ENCODE results near the gene KCNMA1.
A peak's percentile ranks its signal among the peaks of the same experiment; 100 is the strongest.
"Not testable (repeated sequence)": the region's sequence is repeated elsewhere in the genome, so short reads cannot be mapped to it uniquely, and the experiment has no call there.

KCNMA1 gene

DNA sequence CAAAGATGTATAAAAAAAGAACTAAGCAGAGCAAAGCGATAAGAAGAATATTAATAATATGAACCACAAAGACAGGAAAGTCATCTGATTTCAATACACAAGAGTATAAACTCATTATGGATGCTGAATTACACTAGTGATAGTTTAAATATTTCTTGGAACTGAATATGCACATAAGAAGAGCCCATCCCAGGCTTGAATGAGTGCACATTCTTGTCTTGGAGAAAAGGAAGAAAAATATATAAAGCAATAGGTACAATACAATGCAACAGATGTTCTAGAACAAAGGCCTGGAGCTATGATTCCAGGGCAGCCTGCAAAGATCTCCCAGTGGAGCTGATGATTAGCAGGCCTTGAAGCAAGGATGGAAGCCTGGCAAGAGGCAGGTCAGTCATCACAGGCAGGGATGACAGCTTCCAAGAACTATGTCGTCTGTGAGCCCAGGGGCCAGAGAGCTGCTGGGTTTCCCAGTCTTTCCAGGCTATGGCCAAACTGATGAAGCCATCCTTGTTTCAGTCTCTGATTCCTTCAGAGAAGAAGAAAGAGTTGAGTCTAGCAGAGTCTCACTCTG lies 277.6 kb downstream of the KCNMA1 start:
- DNase-seq = no peak

DNA sequence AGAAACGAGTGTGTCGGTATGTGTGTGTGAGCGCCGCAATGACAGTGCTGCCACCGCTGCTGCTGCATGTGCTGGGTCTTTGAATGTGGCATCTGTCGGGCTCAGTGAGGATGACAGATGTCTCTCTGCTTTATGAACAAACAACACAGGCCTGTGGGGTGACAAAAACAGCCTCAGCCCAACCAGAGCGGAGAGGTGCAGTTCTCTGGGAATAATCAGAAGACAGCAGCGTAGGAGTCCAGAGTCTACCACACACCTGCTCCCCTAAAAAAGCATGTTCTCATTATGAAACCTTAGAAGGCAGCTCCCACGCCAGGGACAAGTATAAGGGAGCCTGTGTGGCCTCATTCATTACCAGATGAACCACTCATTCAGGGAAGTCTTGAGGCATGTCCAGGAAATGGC lies 278.3 kb downstream of the KCNMA1 start:
- DNase-seq = no peak

DNA sequence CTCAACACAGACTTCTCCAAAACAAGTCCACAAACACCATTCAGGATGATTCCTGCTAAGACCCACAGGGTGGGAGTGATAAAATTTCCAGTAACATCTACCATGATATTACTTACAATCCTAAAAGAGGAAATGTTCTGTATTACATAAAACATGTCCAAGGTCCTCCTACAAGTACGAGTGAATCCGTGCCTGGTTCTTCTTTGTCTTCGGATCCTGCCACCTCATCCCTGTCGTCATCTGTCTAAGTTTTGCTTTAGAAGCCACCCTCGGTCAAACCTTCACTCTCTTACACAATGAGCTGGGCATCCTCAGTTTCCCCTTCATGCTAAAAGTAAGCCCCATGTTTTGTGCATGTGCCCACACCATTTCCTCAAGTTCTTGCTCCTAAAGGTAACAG lies 279.0 kb downstream of the KCNMA1 start:
- peak in 3 of 4 experiments; percentile 15 to 28 (median 19) for DNase-seq

DNA sequence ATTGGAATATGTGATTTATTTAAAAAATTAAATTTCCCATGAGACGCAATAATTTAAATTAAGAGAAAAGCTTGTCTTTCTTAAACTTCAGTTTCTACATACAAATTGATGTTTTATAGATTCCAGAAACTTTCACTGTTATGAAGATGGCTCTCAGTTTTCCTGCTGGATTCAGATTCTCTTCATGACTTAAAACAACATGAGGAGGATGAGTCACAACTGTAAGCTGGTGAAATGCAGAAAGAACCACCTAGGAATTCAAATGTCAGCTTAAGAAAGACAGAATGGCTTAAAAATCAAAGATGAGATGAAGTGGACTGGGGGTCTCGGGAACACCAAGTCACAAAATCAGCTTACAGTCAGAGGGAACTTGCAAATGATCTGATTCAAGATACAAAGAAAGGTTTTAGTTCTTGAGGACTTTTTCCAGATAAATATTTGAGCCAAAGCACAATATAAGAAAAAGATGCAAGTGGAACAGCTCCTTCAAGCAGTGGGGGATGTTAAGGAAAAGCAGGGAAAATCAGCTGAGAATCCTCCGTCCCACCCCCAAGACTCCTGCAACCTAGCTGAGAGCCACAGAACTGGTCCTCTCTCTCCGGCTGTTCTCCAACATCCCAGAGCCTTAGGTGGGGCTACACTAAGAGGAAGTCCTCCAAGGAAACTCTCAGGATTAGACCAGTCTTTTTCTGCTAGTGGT lies 279.8 kb downstream of the KCNMA1 start:
- DNase-seq = peak in 2 of 4 experiments; percentile 4 to 9

DNA sequence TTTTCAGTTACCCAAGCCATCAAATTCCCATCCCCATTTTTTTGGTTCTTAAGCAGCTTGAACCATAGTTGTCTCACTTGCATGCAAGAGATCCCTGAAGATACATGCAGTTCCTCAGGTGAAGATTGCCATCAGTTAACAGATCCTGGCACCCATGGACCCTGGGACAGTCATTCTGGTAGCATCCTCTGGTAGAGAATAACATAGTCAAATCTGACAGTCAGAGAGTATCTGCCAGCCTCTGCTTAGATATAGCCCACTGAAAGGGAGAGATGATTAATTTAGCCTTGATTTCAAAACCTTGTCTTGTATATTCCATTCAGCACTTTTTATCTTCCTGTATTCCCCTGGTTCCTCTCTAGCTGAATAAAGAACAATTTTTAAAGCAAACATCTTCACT lies 280.4 kb downstream of the KCNMA1 start:
- DNase-seq = peak in 2 of 4 experiments; percentile 30 to 43

DNA sequence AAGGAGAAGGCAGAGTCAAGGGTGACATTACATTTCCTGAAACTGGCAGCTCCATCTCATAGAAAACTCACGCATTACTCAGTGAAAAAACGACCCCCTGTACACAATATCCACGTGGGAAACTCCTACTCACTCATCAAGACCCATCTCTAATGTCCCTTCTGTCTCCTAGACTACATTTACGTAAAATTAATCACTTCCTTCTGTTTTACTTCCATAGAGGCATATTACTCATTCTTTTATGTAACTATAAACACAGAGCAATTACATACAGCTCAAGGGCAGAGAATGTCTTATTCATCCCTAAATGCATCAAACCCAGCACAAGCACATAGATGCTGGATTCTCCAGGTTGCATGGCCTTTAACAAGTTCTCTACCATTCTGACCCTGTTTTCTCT lies 281.8 kb downstream of the KCNMA1 start:
- DNase-seq = peak in 2 of 4 experiments; percentile 9 to 25

DNA sequence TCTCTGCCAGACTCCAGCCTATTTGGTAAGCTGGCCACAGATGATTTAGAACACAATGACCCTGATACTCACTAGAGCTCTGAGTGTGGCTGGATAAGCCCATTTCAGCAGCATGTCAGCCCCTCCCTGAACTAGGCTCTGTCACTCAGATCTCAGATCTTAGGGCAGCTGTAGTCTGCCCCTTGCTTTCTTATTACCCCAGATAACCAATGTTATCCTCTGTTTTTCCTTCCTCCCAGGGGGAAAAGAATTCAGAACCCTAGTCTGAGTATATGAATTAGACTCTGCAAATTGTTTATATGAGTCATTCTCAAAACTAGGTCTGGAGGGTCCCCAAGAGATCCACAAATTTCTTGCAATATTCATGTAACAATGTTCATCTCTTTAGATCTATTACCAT lies 286.2 kb downstream of the KCNMA1 start:
- DNase-seq = no peak

DNA sequence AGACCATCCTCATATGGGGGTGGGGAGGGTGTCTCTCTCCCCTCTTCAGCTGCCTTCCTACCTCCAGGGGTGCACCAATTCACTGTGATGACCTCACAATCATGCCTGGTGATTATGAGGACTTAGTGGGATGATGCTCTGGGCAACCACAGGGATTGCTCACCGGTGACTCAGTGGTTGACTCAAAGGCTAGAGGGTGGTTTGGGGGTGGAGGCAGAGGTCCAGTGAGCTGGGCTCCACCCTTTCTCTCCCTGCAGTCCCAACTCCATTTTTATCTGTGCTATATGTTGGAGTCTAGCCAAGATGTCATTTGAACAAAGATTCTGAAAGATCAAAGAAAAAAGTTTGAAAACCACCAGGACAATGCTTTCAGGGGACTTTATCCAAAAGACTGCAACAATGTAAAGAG lies 286.9 kb downstream of the KCNMA1 start:
- DNase-seq = peak; percentile 84 to 91 (median 86)

DNA sequence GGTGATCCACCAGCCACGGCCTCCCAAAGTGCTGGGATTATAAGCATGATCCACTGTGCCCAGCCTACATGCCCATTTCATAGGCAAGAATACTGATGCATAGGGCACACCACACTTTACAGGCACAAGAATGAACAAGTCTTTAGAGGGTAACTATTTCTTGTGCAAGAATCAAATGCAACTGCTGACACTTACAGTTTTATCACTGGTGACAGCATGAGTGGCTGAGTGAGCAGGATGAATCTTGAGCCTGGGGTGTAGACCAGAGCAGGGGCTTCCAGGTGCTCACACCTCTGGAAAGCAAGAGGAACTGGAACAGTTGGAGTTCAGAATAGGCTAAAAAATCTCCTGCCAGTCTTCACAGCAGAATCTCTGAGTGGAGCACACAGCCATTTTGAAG lies 287.5 kb downstream of the KCNMA1 start:
- peak in 2 of 4 experiments; percentile 20 to 32 for DNase-seq

DNA sequence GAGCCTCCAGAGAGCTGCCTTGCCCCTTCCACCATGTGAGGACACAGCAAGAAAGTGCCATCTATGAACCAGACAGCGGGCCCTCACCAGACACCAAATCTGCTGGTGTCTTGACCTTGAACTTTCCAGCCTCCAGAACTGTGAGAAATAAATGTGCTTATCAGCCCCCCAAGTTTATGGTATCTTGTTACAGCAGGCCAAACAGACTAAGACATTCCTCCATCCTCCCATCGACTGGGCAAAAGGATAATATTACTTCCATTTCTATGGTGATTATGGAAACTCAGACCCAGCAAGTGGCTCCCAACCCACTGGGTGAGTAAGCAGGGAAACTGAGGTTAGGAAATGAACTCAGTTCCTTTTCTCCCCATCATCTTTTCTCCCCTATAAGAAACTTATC lies 288.4 kb downstream of the KCNMA1 start:
- DNase-seq = no peak

DNA sequence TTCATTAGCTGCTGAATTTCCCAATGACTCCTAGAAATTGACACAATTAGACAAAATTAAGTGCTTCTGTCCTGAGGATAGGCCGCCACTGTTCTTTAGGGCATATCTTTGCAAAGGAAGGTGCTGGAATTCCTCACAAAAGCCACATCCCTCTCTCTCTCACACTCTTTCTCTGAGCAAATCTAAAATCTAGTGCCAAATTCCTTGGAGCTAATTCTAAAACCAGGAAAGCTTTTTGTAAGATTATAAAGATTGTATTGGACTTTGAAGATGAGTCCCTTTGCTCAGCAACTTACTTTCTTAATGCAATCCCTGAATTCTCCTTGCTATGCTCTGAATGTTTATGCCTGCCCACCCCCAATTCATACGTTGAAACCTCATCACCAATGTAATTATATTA lies 288.9 kb downstream of the KCNMA1 start:
- DNase-seq = no peak

DNA sequence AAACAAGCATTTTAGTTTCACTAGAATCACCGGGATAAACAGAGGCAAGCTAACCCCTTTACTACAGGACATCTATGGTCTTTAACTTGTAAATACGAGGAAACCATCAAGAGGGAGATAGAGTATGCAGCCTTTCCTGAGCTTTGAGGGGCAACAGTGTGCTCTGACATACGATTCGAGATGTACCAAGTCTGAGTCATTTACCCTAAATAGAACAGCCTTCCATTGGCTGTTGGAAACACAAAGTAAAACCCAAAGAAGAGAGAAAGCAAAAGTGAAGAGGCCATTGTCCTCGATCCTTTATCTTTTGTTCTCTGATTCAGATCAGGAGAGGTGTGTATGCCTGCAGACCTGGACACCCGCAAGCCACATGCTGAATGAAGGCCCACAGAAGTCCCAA lies 289.5 kb downstream of the KCNMA1 start:
- no peak for DNase-seq

DNA sequence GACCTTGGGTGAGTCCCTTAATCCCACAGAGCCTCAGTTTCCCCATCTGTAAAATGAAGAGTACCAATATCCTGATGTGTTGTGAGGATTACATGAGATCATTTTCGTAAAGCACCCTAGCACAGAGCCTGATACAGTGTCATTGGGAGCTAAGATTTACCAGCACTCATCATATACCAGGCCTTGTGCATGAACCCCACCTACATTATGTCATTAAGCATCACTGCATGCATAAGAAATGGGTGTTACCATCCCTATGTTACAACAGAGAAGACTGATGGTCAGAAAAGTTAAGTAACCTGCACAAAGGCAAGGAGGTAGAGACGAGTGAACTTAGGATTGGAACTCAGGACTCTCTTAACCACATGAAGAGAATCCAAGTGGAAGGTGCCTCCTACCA lies 290.6 kb downstream of the KCNMA1 start:
- DNase-seq = no peak

DNA sequence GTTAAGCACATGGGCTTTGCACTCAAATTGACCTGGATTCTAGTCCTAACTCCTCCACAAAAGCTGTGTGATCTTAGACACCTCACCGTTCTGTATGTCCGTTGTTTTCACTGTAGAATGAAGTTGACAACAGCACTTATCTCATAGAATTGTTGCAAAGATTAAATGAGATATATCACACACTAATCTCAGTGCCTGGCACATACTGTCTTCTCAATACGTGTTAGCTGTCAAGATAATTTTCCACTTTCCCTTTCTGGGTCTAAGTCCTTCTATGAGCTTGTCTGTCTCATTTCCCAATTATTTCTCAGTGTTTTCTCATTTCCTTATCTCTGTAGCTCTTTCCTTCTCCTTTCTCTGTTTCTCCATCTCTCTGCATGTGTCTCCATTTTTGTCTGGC lies 296.6 kb downstream of the KCNMA1 start:
- DNase-seq = no peak

DNA sequence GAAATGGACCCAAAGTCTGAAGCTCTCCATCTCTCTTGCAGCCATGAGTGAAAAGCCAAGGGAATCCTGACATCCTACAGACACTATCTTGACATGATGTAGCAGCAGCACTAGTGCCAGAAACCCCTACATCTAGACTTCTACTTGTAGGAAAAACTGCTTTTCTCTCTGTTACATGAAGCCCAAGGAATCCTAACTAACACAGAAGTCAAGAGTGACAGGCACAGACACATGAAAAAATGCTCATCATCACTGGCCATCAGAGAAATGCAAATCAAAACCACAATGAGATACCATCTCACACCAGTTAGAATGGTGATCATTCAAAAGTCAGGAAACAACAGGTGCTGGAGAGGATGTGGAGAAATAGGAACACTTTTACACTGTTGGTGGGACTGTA lies 297.7 kb downstream of the KCNMA1 start:
- DNase-seq = not testable (repeated sequence)

DNA sequence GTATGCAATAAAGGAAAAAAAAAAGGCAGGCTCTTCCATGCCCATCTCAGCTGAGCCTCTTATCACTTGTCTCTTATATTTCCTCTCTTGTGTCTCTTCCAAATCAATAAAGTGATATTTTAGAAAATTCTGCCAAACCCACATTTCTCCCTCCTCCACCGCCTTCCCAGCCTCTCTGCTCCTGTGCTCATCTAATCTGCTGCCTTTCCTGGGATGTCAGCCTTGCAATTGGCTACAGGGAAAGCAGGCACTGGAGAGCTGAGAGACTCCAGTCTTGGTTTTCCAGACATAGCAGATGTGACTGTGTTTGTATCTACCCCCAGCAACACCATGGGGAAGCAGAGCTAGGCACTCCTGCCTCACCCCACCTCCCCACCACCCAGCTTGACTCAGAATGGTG lies 298.4 kb downstream of the KCNMA1 start:
- DNase-seq = no peak

DNA sequence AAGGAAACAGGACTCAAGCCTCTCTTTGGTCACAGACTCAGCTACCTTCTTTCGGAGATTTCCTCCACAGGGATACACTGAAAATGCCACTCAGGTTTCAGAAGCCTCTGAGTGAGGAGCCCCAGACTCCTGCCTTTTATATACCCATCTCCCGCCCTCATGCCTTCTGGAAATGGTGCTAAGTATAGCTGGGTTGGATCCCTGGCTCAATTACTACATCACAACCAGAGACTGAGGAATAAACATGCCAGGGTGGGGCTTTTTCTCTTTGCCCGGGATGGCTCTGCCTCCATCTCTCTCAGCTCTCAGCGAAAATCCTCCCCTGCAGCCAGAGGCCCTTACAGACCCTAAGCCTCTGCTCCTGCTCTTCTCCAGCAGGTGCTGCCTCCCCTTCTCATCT lies 299.5 kb downstream of the KCNMA1 start:
- no peak for DNase-seq

DNA sequence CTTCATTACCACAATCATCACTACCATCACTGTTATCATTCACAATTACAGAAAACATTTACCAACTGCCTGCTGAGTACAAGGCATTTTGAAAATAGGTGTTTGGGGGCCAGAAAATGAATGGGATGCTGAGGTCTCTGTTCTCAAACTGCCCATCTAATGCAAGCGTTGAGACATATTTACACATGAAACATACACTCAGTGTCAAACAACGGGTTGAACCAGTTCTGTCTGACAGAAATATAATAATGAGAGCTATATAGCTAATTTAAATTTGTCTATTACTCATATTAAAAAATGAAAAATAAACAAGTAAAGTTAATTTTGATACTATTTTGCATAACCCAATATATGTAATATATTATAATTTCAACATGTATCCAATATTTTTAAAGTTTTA lies 303.1 kb downstream of the KCNMA1 start:
- no peak for DNase-seq

DNA sequence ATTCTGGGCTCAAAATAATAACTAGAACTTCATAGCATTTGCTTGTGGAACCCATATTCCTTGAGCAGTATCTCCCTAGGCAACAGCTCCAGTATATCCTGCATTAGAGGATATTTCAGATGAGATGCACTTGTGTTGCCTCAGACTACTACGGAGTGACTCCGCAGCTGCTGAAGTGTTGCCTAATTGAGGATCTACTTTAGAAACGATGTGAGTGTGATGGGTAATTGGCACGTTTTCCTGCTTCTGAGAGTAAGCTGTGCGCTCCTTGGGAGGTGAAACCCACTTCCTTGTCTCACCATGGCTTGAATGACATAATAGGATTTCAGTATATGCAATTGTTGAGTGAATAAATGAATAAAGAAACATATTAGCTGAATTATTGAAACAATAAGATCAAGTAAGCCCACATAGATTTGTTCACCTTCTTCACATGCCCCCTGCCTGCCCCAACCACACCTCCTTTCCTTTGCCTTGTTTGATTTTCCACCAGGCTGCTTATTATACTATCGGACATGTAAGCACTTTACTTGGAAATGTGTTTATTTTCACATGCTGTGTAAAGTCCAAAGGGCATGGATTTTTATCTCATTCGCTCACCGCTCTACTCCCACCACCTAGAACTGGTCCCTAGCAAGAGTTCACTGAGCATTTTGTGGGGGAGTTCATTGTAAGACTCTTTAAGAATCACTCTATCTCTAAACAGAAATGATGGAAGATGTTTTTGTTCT lies 303.8 kb downstream of the KCNMA1 start:
- DNase-seq = no peak

DNA sequence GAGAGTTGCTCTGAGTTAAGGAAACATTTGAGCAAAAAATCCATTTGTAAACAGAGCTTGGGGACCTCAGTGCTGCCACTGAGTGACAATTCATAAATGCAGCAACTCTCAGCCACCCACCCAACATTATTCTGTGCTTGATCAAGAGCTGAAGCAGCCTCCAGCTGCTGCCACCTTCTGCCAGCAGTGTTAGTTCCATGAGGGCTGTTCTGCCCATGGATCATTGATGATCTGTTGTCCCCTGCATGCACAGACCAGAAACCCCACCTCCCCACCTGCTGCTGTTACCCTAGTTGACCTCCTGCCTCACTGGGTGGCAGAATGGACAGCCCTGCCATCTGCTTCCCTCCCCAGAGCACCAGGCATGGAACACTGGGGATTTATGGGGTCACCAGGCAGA lies 305.4 kb downstream of the KCNMA1 start:
- no peak for DNase-seq

DNA sequence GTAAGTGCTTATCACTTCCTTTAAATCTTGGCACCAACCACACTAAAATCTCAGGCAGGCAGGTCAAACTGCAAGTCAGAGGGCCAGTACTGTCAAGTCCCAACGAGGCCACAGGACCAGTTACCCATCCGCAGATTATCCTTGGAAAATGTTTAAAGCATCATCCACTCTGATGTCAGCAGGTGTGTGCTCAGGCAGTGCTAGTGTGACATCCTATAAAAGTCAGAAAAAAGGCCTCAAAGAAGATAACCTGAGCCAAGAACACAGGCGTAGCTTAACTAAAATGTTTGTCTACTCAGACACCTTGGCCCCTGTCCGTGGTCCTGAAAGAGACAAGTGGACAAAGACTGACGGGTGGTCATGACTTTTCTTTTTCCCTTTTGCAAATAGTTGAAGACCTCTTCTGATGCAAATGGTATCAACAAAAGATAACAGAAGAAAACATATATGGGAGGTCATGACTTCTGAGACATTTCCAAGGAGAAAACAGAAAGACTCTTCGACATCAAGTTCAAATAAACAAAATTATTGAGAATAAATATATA lies 309.3 kb downstream of the KCNMA1 start:
- peak; percentile 12 to 47 (median 34) for DNase-seq

DNA sequence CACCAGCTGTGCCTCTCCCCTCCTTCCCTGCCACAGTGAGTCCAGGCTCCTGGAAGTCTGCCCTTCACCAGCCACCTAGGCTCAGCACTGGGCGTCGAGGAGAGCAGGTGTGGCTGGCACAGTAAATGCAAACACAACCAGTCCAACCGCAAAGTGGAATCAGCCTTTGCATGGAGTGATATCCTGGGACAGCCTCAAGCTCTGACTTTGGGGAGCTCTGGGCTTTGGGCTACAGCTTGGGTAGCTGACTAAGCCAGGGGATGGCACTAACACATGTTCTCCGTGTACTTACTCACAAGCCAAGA lies 312.4 kb downstream of the KCNMA1 start:
- no peak for DNase-seq

DNA sequence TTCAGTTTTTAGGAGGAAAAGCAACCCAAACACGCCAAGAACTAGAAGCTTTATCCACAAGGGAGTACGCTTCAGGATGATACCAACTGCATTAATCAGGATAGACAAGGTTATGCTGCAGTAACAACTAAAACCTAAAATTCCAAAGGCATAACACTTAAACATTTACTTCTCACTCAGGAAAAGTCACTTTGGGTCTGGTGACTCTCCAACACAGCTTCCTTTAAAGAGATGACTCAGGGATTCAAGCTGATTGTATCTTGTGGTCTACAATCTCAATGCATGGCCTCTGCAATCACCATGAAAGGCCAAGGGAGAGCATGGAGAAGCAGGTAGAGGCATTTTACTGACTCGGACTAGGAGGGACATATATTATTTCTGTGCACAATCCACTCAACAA lies 315.8 kb downstream of the KCNMA1 start:
- DNase-seq = peak in 1 of 4 experiments; percentile 10

DNA sequence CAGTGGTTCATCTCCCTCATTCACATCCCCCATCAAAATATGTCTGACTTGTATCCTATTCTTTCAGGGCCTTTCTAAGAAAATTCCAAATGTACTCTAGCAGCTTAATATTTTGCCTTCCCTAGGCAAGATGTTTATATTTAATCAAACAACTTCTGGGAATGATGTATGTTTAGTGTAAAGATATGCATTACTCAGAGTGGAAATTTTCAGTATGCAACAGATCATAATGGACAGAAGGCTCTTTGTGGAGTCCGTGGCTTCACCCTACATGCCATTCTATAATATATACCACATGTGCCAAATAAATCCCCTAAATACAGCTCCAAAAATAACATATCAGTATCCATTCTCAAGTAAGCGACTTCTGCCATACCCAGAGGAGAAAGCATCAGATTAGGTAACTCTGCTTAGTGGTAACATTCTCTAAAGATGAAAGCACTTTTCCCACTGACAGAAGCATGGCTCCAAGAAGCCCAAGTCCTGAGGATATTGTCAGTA lies 316.6 kb downstream of the KCNMA1 start:
- DNase-seq = no peak

All from suppressor macrophage (primary cell).